Measurements from ENCODE around the gene SORT1. TPM values are rescaled to one million over a fixed set of nuclear protein-coding genes. Genes with fewer than 3 reads are reported as not detected.

SORT1 gene
- total and polyA plus RNA-seq, 2 of the 13 experiments (the other 11 are each of a cell fraction or from before 2014, with no cell fraction given), result 32.4 to 93.0 TPM

- no peak for FAIRE-seq
- peak overlapping the region; percentile 80 for H3K9ac ChIP-seq (ENCODE audit: insufficient read depth, low read depth, low read length)
These were observed 113.7 kb downstream of the SORT1 start for GRCh38 chr1:109283748-109284600.

GRCh38 chr1:109282952-109283747 lies 114.6 kb downstream of the SORT1 start, which contains the start of gene PSRC1:
PSRC1 (minus strand) TSS chr1:109283145.
- intact Hi-C loops (cut with micrococcal nuclease; ENCODE audit: unreplicated experiment), result loop anchor here (1.0 to 2.0 kb wide), 4 partner anchors 8 to 110 kb away; no protein-coding TSS in a partner anchor
- in situ Hi-C loops (cut with HindIII; ENCODE audit: extremely low pct_ligation_motif_present, low pct_unique_long_range_greater_than_20kb), result no loop called here
- peak within 1 kb of the TSS; percentile 85 for H3K27ac ChIP-seq (ENCODE audit: extremely low read length, insufficient read depth, low read length)
- ChIA-PET CTCF (ENCODE audit: low intra/inter-chr PET ratio, low total read pairs) (interaction anchor here (1.9 kb wide), 1 partner anchor 19 kb away, joined by 8 read pairs; no protein-coding TSS in a partner anchor), POLR2A (interaction anchor here (0.6 to 2.0 kb wide), 13 partner anchors 9 to 143 kb away, joined by 3 to 28 read pairs (median 8); partner anchors contain the start of genes MYBPHL, PSMA5, SARS1 and SORT1)
- TSS peak; percentile 96 for BruUV-seq (replicated peaks)
- H4K20me1 ChIP-seq (ENCODE audit: insufficient read depth, low read length), result no peaks in the 10 kb centered on the region
- H3K36me3 ChIP-seq (replicated peaks in 1 of 2; ENCODE audit: control insufficient read depth in 1 of 2, insufficient read depth in 2 of 2, low read length in 2 of 2), result peaks cover 4 to 12% of the 10 kb centered on the region in 2 experiments; a peak in 2 of 5 replicates
- ATAC-seq (peak; percentile 95), FAIRE-seq (peak; percentile 92), DNase-seq (ENCODE audit: low spot score) (peak; percentile 90)
- H3K4me2 ChIP-seq (ENCODE audit: low read depth, low read length), result peak within 1 kb of the TSS; percentile 89
- peak within 1 kb of the TSS; percentile 46 for H2AFZ ChIP-seq (ENCODE audit: low read length)
- H3K9ac ChIP-seq (ENCODE audit: insufficient read depth, low read depth, low read length), result peak within 1 kb of the TSS; percentile 80
- H3K79me2 ChIP-seq (ENCODE audit: insufficient read depth, low read length), result peaks cover 18% of the 10 kb centered on the region
- 1% methylated on average over 35 of the region's 56 CpGs for WGBS (ENCODE audit: low lambda C conversion rate)
- peaks cover 52% of the 10 kb centered on the region for H3K4me1 ChIP-seq (ENCODE audit: insufficient read depth, low read length)
- no peaks in the 10 kb centered on the region for H3K9me3 ChIP-seq (ENCODE audit: low read length)
- H3K27me3 ChIP-seq (ENCODE audit: control insufficient read depth in 1 of 2, insufficient read depth in 2 of 2, low read length in 2 of 2), result no peaks in the 10 kb centered on the region; a peak in 1 of 5 replicates
- H3K4me3 ChIP-seq (replicated peaks in 1 of 3; ENCODE audit: insufficient read depth in 1 of 3, low read depth in 2 of 3, low read length in 3 of 3), result peak within 1 kb of the TSS; percentile 75 to 99 (median 93)
- peak; percentile 96 for TF ChIP-seq GABPB1 (CRISPR knock-in tag; IDR thresholded peaks at IDR 0.05)
- TF ChIP-seq ZFP36L1 (CRISPR knock-in tag; IDR thresholded peaks at IDR 0.05), result 0 out of 2 replicates have a peak, but pooled peaks have one; percentile 44
- no peak for TF ChIP-seq GTF3A (CRISPR knock-in tag; conservative IDR thresholded peaks at IDR 0.05)
- no peak for TF ChIP-seq CEBPB (IDR thresholded peaks at IDR 0.05; ENCODE audit: borderline replicate concordance, low read depth, low read length)
- peak; percentile 51 for TF ChIP-seq AGO2 (optimal IDR thresholded peaks at IDR 0.05; ENCODE audit: low read depth, low read length)
- TF ChIP-seq ZNF879 (CRISPR knock-in tag; IDR thresholded peaks at IDR 0.05), result no peak
- peak; percentile 57; the same call in 1 of the 2 replicates for TF ChIP-seq ZBTB1 (CRISPR knock-in tag; IDR thresholded peaks at IDR 0.05; ENCODE audit: borderline replicate concordance)
- TF ChIP-seq CC2D1A (CRISPR knock-in tag; IDR thresholded peaks at IDR 0.05), result no peak
- no peak for TF ChIP-seq PLSCR1 (CRISPR knock-in tag; IDR thresholded peaks at IDR 0.05; ENCODE audit: borderline replicate concordance)

More at GRCh38 chr1:109283748-109284600, 113.7 kb downstream of the SORT1 start:
- BruUV-seq (replicated peaks), result no TSS peak
- H3K9me3 ChIP-seq (ENCODE audit: low read length), result no peaks in the 10 kb centered on the region
- H3K4me3 ChIP-seq (replicated peaks in 1 of 3; ENCODE audit: insufficient read depth in 1 of 3, low read depth in 2 of 3, low read length in 3 of 3), result peak overlapping the region; percentile 75 to 99 (median 93)
- no peak for TF ChIP-seq ELF1 (CRISPR knock-in tag; IDR thresholded peaks at IDR 0.05)
- TF ChIP-seq PHF21A (CRISPR knock-in tag; IDR thresholded peaks at IDR 0.05), result 0 out of 2 replicates have a peak, but pooled peaks have one; percentile 8
- 0 out of 2 replicates have a peak, but pooled peaks have one; percentile 10 for TF ChIP-seq ZNF614 (CRISPR knock-in tag; IDR thresholded peaks at IDR 0.05; ENCODE audit: borderline replicate concordance)
- no peak for TF ChIP-seq IRX3 (CRISPR knock-in tag; IDR thresholded peaks at IDR 0.05; ENCODE audit: borderline replicate concordance, low read depth)
- TF ChIP-seq ZSCAN30 (CRISPR knock-in tag; IDR thresholded peaks at IDR 0.05), result 0 out of 2 replicates have a peak, but pooled peaks have one; percentile 66
- peak; percentile 56 for TF ChIP-seq RBM22 (optimal IDR thresholded peaks at IDR 0.05; ENCODE audit: low read length)
- peak overlapping the region; percentile 89 for H3K4me2 ChIP-seq (ENCODE audit: low read depth, low read length)
- ChIA-PET CTCF (ENCODE audit: low intra/inter-chr PET ratio, low total read pairs) (interaction anchor here (1.9 kb wide), 1 partner anchor 20 kb away, joined by 8 read pairs; no protein-coding TSS in a partner anchor), POLR2A (interaction anchor here (1.2 to 2.0 kb wide), 6 partner anchors 8 to 114 kb away, joined by 3 to 28 read pairs (median 8); partner anchors contain the start of gene SORT1)
- intact Hi-C loops (cut with micrococcal nuclease; ENCODE audit: unreplicated experiment) (loop anchor here (1.0 to 2.0 kb wide), 4 partner anchors 9 to 109 kb away; no protein-coding TSS in a partner anchor), in situ Hi-C loops (cut with HindIII; ENCODE audit: extremely low pct_ligation_motif_present, low pct_unique_long_range_greater_than_20kb) (no loop called here)
- no peak for DNase-seq (ENCODE audit: low spot score)
- H3K4me1 ChIP-seq (ENCODE audit: insufficient read depth, low read length), result peaks cover 46% of the 10 kb centered on the region
- no peaks in the 10 kb centered on the region; a peak in 1 of 5 replicates for H3K27me3 ChIP-seq (ENCODE audit: control insufficient read depth in 1 of 2, insufficient read depth in 2 of 2, low read length in 2 of 2)
- no peak; the same call in 2 of the 3 replicates for ATAC-seq
- peak overlapping the region; percentile 85 for H3K27ac ChIP-seq (ENCODE audit: extremely low read length, insufficient read depth, low read length)
- no peaks in the 10 kb centered on the region for H4K20me1 ChIP-seq (ENCODE audit: insufficient read depth, low read length)
- WGBS (ENCODE audit: low lambda C conversion rate), result 46% methylated on average over 17 of the region's 17 CpGs
- peaks cover 4 to 12% of the 10 kb centered on the region in 2 experiments; a peak in 2 of 5 replicates for H3K36me3 ChIP-seq (replicated peaks in 1 of 2; ENCODE audit: control insufficient read depth in 1 of 2, insufficient read depth in 2 of 2, low read length in 2 of 2)
- H3K79me2 ChIP-seq (ENCODE audit: insufficient read depth, low read length), result peaks cover 18% of the 10 kb centered on the region
- H2AFZ ChIP-seq (ENCODE audit: low read length), result peak overlapping the region; percentile 46
